Measurements from ENCODE around the gene CDS1.
A peak's percentile ranks its signal among the peaks of the same experiment; 100 is the strongest.

The CDS1 gene

GRCh38 chr4:84582302-84582987 lies 482 bp upstream of the CDS1 start:
- H3K4me3 ChIP-seq (ENCODE audit: low read length) = peak overlapping the region; percentile 52; the same call in 1 of the 2 replicates
- TF ChIP-seq ZNF274 (IDR thresholded peaks at IDR 0.05; ENCODE audit: low read depth, low read length) = no peak

- H3K4me3 ChIP-seq (ENCODE audit: low read length) = no peak overlapping the region; the same call in 1 of the 2 replicates
- TF ChIP-seq ZNF274 (IDR thresholded peaks at IDR 0.05; ENCODE audit: low read depth, low read length) = no peak
Measured at GRCh38 chr4:84583876-84584380, 1.0 kb downstream of the CDS1 start.

- no peak overlapping the region for H3K4me3 ChIP-seq (ENCODE audit: low read length)
- TF ChIP-seq ZNF274 (IDR thresholded peaks at IDR 0.05; ENCODE audit: low read depth, low read length) = no peak
Measured at GRCh38 chr4:84585251-84585650, 2.3 kb downstream of the CDS1 start.

- no peak overlapping the region for H3K4me3 ChIP-seq (ENCODE audit: low read length)
Measured at GRCh38 chr4:84594724-84595123, 11.8 kb downstream of the CDS1 start.

GRCh38 chr4:84596826-84597225 lies 13.9 kb downstream of the CDS1 start:
- H3K4me3 ChIP-seq (ENCODE audit: low read length) = no peak overlapping the region
- TF ChIP-seq ZNF274 (IDR thresholded peaks at IDR 0.05; ENCODE audit: low read depth, low read length) = no peak

More at GRCh38 chr4:84594724-84595123, 11.8 kb downstream of the CDS1 start:
- TF ChIP-seq ZNF274 (IDR thresholded peaks at IDR 0.05; ENCODE audit: low read depth, low read length) = no peak

- no peak for TF ChIP-seq ZNF274 (IDR thresholded peaks at IDR 0.05; ENCODE audit: low read depth, low read length)
- H3K4me3 ChIP-seq (ENCODE audit: low read length) = no peak overlapping the region
Measured at GRCh38 chr4:84597450-84597849, 14.5 kb downstream of the CDS1 start.

- no peak overlapping the region for H3K4me3 ChIP-seq (ENCODE audit: low read length)
- no peak for TF ChIP-seq ZNF274 (IDR thresholded peaks at IDR 0.05; ENCODE audit: low read depth, low read length)
Measured at GRCh38 chr4:84606645-84607044, 23.7 kb downstream of the CDS1 start.

- TF ChIP-seq ZNF274 (IDR thresholded peaks at IDR 0.05; ENCODE audit: low read depth, low read length) = no peak
- no peak overlapping the region for H3K4me3 ChIP-seq (ENCODE audit: low read length)
Measured at GRCh38 chr4:84611531-84611930, 28.6 kb downstream of the CDS1 start.

GRCh38 chr4:84614891-84615290 lies 32.0 kb downstream of the CDS1 start:
- no peak for TF ChIP-seq ZNF274 (IDR thresholded peaks at IDR 0.05; ENCODE audit: low read depth, low read length)
- H3K4me3 ChIP-seq (ENCODE audit: low read length) = no peak overlapping the region

- TF ChIP-seq ZNF274 (IDR thresholded peaks at IDR 0.05; ENCODE audit: low read depth, low read length) = no peak
- H3K4me3 ChIP-seq (ENCODE audit: low read length) = no peak overlapping the region
Measured at GRCh38 chr4:84615355-84615754, 32.4 kb downstream of the CDS1 start.

- TF ChIP-seq ZNF274 (IDR thresholded peaks at IDR 0.05; ENCODE audit: low read depth, low read length) = no peak
- H3K4me3 ChIP-seq (ENCODE audit: low read length) = no peak overlapping the region
Measured at GRCh38 chr4:84622959-84623358, 40.0 kb downstream of the CDS1 start.

- TF ChIP-seq ZNF274 (IDR thresholded peaks at IDR 0.05; ENCODE audit: low read depth, low read length) = no peak
- H3K4me3 ChIP-seq (ENCODE audit: low read length) = no peak overlapping the region
Measured at GRCh38 chr4:84623661-84624060, 40.7 kb downstream of the CDS1 start.

- no peak for TF ChIP-seq ZNF274 (IDR thresholded peaks at IDR 0.05; ENCODE audit: low read depth, low read length)
- H3K4me3 ChIP-seq (ENCODE audit: low read length) = no peak overlapping the region
Measured at GRCh38 chr4:84626673-84627072, 43.7 kb downstream of the CDS1 start.

- no peak overlapping the region for H3K4me3 ChIP-seq (ENCODE audit: low read length)
- no peak for TF ChIP-seq ZNF274 (IDR thresholded peaks at IDR 0.05; ENCODE audit: low read depth, low read length)
Measured at GRCh38 chr4:84631573-84631972, 48.6 kb downstream of the CDS1 start.

GRCh38 chr4:84632092-84632491 lies 49.2 kb downstream of the CDS1 start:
- TF ChIP-seq ZNF274 (IDR thresholded peaks at IDR 0.05; ENCODE audit: low read depth, low read length) = no peak
- no peak overlapping the region for H3K4me3 ChIP-seq (ENCODE audit: low read length)

- no peak for TF ChIP-seq ZNF274 (IDR thresholded peaks at IDR 0.05; ENCODE audit: low read depth, low read length)
- no peak overlapping the region for H3K4me3 ChIP-seq (ENCODE audit: low read length)
Measured at GRCh38 chr4:84634961-84635360, 52.0 kb downstream of the CDS1 start.
